HG03342 (cell line): ENCODE measurements around the gene GDAP1L1.
"Not testable (repeated sequence)": the region's sequence is repeated elsewhere in the genome, so short reads cannot be mapped to it uniquely, and the experiment has no call there.

Experiments used
- ATAC-seq: cut with Tn5 transposase; IDR thresholded peaks from one replicate; pipeline ENCODE4 v1.9.1; 2021; ENCODE audit warnings: mild to moderate bottlenecking, moderate library complexity; ENCODE audit not compliant: unreplicated experiment

GDAP1L1 gene

DNA sequence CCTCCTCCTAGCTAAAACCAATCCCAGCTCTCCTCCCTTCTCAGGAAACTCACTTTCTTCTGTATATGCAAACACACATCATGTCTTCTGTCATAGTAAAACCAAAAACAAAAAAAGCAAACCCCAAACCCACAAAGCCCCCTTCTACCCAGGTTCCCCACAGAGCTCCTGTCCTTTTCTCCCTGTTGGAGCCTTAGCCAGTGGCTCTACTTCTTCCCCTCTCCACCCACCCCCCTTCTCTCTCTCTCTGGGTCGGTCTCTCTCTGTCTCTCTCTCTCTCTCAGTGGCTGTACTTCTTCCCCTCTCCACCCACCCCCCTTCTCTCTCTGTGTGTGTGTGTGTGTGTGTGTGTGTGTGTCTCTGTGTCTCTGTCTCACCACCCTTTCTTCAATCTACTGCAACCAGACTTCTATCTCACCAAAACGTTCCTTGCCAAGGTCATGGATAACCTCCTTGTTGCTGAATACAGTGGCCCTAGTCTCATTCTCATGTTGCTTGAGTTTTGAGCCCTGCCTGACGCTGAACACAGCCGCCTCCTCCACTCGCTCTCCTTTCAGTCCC is 27.9 kb upstream of the GDAP1L1 start:
- no peak for ATAC-seq

DNA sequence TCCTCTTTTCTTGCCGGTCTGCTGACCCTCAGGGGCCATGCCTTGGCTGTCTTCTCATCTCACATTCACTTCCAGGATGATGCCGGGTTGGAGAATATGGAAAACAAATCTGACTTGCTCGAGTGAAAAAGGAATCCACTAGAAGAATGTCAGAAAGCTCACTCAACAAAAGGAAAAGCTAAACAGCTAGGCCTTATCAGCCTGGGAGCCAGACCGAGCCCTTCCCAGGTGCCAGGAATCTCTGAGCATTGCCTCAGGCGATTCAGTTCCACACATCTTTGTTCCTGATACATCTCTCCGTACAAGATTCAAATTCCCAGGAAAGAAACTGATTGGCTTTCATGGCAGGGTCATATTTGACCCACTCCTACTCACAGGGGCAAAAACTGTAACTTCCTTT is 27.3 kb upstream of the GDAP1L1 start:
- ATAC-seq: no peak

DNA sequence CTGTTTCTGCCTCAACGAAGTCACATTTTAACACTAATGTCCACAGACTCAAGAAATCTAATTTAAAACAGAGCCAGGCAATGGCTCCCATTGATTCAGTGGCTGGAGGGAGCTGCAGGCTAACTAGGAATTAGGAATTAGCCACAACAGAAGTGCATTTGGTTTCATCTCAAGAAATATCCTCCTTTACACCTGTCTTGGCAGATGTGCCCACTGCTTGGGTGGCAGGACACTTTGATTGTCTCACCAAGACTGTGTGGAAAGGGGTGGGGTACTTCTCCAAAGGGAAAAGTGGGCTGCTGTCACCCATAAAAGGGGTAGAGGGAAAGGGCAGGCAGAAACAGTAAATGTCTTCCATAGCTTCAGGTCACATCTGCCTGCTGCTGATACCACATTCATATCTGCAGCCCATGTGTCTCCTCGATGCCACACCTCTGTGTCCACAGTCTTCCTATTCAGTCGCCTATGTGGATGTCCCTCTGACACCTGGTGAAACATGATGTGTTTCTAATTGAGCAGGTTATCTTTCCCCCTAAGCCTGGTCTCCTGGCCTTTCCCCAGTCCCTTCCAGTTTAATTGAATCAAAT is 25.6 kb upstream of the GDAP1L1 start:
- ATAC-seq: no peak

DNA sequence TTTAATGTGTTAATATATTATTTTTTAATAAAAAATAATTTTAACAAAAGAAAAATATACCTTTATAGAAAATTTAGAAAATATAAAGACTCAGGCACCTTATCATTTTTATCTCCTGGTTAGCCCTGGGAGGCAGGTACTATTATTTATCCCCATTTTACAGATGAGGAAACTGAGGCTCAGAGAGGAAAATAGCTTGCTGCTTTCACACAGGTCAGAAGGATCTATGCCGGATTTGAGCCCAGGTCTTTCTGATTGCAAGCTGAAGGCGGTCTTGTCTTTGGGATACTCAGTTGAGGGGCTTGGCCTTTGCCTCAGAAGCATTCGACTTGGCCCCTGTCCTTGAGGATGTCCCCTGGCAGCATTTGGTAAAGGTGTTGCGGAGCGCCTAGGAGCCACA is 25.1 kb upstream of the GDAP1L1 start:
- ATAC-seq: no peak

DNA sequence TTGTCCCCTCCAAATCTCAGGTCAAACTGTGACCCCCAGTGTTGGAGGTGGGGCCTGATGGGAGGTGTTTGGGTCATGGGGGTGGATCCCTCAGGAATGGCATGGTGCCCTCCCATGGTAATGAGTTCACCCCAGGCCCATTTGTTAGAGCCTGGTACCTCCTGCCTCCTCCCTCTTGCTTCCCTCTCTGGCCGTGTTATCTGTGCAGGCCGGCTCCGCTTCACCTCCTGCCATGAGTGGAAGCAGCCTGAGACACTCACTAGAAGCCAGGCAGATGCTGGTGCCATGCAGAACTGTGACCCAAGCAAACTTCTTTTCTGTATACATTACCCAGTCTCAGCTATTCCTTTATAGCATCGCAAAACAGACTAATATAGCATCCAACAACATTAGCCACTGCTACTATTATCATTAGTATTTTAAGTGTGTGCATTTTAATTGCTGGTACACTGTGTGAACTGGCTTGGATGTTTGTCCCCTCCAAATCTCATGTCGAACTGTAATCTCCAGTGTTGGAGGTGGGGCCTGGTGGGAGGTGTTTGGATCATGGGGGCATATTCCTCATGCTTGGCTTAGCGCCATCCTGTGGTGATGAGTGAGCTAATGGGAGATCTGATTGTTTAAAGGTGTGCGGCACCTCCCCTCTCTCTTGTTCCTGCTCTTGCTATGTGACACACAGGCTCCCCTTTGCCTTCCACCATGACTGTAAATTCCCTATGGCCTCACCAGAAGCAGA is 24.3 kb upstream of the GDAP1L1 start:
- ATAC-seq: no peak

DNA sequence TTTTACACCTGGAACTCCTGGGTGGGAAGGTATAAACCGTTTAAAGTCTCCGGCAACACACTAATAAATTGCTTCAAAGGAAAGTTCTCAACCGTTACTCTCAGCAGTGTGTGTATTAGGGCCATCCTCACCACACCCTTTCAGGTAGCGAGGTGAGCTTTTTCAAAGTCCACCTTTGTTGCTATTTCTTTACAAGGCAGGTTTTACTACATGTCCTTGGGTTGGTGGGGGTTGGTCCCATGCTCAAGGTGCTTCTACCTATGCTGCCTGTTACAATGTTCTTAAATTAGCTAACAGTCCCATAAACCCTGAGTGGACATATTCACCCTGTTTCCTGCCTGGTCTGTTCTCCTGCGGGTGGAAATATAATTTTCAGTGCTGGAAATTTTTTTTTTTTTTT is 23.4 kb upstream of the GDAP1L1 start:
- no peak for ATAC-seq

DNA sequence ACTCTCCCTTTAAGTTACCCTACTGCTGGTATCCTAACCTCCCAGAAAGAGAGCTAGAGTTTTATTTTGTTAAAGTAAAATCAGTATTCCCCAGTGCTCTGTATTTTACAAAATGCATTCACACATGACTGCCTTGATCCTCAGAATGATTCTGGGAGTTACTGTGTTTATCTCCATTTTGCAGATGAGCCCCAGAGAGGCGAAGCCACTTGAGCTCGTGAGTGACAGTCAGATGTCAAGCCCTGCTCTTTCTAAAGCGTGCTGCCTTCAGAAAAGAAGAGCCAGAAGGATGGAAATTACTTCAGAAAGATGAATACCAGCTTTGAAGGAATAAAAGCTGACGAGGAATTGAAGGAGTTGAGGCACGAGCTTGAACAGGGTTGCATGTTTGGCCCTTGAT is 22.5 kb upstream of the GDAP1L1 start:
- no peak for ATAC-seq

DNA sequence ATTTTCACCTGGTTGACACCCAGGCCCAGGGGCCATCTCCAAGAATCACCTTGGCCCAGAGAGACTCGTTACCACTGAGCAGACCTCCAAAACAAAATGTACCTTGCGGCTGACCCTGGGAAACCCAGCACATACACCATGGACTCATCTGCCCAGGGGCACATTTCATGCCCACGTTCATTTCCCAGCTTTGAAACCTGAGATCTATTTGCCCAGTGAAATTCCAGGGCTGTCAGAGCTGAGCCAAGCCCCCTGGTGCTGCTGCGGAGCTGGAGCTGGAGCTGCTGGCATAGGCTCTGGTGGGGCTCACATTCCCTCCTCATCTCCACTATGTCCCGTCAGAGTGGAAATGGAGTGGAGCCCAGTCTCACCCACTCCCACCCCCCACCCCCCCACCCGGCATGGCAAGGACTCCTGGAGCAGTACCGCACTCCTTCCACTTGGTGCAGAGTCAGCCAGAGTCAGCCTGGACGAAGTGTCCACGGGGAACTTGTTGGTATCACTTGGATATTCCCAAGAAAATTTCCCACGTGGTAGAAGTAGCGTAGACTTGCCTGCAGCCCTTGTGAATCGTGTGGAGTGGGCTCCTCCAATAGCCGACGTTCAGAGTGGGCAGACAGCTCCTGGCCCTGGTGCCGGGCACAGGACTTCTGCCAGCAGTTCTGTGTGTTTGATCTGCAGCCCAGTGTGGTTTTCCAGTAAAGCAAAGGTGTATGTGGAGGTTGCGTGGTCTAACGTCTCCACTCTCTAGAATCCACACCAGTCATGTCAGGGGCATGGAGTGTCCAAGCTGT is 18.4 kb upstream of the GDAP1L1 start:
- no peak for ATAC-seq

DNA sequence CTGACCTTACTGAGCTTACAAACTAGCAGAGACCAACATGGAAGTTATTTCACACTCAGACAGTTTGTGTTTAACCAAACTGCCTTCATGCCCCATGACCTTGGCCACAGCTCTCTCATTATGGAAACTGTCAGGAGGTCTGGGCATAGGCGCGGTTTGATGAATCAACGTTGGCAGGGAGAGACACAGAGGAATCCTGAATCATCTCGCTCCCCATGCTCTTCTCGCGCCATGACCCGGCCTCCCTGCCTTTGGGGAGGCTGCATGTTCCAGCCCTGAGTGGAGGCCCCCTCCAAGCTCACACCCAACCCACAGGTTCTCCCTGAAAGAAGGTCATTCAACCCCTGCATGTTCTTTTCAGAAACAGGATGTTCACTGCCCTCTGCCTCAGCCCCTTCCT is 15.9 kb upstream of the GDAP1L1 start:
- ATAC-seq: no peak

DNA sequence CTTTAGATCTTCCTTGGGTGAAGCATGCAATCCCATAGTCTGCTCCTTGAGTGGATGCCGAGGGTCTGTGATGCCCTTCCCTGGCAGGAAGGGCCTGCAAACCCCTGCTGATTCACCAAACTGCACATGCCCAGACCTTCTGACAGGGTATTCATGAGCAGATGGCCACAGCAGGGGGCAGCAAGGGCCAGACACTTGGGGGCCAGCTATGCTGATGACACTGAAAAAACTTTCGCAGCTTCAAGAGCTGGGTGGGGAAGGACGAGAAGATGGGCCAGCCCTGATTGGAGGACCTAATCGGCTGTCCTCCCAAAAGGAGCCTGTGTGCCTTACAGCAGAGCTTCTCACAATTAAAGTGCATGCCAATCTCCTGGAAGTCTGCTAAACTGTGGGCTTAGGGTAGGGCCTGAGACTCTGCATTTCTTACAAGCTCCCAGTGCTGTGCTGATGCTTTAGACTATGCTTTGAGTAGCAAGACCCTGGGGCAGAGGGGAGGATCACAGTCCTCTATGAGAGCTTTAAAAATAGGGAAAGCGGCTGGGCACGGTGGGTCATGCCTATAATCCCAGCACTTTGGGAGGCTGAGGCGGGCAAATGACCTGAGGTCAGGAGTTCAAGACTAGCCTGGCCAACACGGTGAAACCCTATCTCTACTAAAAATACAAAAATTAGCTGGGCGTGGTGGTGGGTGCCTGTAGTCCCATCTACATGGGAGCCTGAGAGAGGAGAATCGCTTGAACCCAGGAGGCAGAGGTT is 15.2 kb upstream of the GDAP1L1 start:
- ATAC-seq: no peak

DNA sequence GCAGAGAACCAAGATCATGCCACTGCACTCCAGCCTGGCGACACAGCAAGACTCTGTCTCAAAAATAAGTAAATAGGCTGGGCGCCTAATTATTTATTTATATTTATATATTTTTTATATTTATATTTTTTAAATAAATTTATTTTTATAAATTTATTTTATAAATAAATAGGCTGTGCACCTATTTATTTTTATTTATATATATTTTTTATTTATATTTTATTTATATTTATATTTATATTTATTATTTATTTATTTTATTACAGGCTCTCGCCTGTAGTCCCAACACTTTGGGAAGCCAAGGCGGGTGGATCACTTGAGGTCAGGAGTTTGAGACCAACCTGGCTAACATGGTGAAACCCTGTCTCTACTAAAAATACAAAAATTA is 14.6 kb upstream of the GDAP1L1 start:
- ATAC-seq: not testable (repeated sequence)

DNA sequence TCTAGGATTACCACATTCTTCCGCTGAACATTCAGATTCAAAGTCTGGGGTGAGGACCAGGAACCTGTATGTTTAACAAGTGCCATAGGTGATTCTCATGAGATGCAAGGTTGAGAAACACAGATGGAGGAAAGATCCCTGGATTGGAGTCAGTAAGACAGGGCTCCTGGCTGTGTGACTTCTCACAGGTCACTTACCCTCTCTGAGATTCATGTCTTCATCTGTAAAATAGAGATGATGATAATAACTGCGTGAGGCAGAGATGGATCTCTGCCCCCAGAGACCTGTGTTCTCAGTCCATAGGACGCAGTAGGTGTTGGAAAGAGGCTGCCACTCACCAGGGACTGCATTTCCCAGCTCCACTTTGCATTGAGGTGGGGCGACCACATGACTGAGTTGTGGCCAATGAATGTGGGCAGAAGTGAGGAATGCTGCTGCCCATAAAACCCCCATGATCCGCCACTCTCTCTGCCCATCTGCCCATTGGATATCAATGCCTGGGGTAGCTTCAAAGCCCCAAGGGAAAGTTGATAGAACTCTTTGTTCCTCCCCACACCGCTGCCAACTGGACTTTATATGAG is 13.6 kb upstream of the GDAP1L1 start:
- ATAC-seq: no peak

DNA sequence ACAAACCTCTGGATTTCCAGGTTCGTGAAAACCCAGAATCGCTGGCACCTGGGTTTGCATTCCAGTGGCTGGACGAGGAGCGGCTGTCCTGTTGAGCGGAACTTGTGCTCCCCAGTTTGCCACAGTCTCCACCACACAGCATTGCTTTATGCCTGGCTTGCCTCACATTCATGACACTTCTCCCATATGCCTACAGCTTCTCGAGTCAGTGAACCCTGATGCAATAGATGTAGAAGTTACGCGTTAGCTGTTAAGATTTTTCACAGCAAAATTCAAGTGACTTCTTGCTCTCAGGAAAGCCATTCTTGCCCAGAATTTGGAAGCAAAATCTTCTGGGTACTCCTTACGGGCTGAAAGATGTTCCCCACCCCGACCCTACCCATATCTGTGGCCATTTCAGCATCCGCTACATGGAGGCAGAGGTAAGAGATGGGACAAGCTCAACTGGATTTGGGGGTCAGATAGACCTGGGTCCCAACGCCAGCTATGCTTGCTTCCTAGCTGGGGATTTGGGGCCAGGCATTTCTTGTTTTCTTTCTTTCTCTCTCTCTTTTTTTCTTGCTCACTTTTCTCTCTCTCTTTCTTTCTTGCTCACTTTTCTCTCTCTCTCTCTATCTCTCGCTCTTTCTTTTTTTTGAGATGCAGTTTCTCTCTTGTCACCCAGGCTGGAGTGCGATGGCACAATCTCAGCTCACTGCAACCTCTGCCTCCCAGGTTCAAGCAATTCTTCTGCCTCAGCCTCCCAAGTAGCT is 12.4 kb upstream of the GDAP1L1 start:
- ATAC-seq: no peak

DNA sequence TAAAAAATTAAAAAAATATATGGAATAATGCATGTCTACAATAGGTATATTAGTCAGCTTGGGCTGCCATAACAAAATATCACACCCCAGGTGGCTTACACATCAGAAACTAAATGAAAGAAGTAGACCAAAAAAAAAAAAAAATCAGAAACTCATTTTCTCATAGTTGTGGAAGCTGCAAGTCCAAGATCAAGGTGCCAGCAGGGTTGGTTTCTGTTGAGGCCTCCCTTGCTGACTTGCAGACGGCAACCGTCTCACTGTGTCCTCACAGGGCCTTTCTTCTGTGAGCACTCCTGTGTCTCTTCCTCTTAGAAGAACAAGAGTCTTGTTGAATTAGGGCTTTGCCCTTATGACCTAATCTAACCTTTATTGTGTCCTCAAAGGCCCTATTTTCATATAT is 11.4 kb upstream of the GDAP1L1 start:
- ATAC-seq: no peak

DNA sequence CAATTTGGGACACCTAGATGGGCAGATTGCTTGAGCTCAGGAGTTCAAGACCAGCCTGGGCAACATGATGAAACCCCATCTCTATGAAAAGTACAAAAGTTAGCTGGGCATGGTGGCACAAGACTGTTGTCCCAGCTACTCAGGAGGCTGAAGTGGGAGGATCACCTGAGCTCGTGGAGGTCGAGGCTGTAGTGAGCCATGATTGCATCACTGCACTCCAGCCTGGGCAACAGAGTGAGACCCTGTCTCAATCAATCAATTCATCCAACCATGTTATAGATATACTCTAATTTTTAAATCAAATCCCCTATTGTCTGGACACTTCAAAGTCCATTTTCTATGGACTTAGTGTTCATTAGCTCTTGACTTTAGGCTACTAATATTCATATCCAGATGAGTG is 10.3 kb upstream of the GDAP1L1 start:
- not testable (repeated sequence) for ATAC-seq

DNA sequence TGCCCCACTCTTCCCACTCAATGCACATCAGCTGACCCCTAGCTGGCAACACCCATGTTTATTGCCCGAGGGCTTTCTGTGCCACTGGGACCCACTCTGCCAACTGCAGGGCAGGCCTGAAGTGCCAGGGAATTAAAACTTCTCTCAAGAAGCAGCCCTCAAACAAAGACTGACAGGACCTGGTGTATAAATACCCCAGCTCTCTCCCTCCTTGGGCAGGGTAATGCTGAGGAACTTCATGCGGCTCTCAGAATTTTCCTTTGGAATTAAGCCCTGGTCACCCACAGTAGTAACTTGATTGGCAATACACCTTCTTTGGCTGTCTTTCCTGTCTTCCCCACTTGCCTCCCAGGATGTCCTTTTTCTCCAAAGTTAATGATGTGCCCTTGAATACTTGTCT is 5.3 kb upstream of the GDAP1L1 start:
- ATAC-seq: no peak

DNA sequence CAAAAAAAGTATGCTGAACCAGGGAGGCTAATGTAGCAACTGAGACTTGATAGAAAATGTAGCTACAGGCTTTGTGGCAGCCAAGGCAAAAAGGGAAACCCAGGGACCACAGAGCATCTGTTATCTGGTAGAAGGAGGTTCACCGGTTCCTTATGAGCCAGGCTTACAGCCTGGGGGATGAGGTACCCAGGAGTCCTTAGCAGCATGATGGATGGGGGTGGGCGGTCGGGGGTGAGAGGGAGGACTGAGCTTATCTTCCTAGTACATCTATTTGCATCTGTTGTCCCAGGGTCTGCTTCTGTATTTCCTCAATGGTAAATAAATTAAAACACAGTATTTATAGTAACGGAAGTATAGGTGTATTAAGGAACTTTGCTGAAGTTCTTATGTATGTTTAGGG is 1.1 kb upstream of the GDAP1L1 start:
- ATAC-seq: no peak

DNA sequence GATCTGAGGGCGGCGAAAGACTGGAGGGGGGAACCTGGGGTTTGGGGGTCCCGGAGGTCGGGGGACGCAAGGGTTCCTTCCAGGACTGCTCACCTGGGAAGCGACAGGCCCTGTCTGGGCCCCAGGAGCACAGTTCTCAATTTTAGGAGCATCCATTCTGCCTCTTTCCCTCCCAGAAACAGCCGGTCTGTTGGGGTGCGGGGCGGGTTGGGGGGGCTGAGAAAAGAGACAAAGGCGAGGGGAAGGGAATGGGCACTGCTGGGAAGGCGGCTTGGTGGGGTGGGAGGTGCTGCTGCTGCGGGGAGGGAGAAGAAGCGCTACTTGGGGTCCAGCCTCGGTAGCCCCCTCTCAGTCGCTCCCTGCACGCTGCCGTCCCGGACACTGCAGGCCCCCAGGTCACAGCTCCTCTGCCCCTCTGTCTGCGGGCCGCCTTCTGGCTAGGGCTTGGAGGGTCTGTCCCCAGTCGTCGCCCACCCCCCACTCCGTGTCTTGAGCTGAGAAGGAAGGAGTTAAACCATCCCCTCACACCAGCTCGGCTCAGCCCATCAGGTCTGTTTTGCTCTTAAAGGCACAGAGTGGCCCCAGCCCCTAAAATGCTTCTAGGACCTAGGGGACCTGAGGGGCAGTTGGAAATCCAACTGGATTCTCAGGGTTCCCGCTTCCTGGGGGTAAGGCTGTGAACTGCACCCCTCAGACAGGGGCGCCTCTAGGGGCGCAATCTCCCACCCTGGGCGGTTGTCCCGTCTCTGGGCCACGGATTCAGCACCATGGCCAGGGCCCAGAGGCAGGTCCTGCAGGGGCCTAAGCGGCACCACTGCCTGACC is 690 bp downstream of the GDAP1L1 start:
- no peak for ATAC-seq

DNA sequence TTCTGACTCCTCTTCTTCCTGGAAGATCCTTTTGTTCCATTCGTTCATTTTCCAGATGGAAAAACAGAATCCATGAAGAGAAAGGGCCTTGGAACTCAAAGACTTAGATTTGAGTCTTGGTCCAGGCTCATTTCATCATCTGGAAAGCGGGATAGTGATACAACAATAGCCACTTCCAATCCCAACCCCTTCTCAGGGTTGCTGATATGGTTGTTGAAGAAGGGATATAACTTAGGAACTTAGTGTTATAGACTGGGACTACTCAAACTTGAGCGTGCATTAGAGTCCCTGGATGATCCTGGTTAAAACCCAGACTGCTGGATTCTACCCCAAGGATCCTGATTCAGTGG is 1.3 kb downstream of the GDAP1L1 start:
- no peak for ATAC-seq
